ENCODE measurements around the gene ZMAT3. TPM values are rescaled to one million over a fixed set of nuclear protein-coding genes. Genes with fewer than 3 reads are reported as not detected.
A peak's percentile ranks its signal among the peaks of the same experiment; 100 is the strongest.
"Not testable (repeated sequence)": the region's sequence is repeated elsewhere in the genome, so short reads cannot be mapped to it uniquely, and the experiment has no call there.

The ZMAT3 gene
- total RNA-seq, 4 donors from 2014 or later, result 8.3 to 11.7 (median 10.0) TPM

DNA sequence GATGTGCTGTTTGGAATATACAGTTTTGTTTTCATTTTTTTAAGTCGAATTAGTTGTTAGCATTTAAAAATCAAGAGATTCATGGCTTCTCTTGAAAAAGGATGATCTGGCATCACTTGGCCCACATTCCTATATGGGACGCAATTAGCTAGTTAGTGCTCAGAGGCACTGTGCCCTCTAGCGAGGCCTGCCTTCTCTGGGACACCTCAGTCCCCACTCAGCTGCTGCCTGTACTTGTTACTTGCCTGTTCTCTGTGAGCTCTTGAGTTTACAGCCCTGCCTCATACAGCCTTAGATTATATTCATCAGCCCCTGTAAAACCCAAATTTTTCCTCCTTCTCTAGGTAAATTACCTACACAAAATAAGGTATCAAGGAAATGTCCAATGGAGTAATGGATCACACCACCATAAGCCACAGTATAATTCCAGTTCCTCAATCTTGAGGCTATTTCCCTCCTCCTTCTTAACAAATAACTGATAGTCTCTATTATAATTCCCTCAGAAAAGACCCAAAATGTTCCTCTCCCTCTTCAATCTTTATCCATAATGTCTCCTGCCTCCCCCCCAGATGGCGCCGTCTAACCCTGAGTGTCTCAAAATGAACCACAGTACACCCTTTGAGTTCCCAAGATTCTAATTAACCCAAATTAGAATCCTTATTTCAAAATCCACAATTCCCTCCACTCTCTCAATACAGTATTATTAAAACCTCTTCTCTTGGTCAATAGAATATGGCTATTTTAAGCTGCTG is 2.7 kb downstream of the ZMAT3 start:
- peaks cover 0 to 9% (median 0%) of the 10 kb centered on the region in 3 donors for H3K36me3 ChIP-seq
- no peak overlapping the region for H3K27ac ChIP-seq
- no peaks in the 10 kb centered on the region for H3K9me3 ChIP-seq
- H3K27me3 ChIP-seq, result no peaks in the 10 kb centered on the region
- no peak overlapping the region for H3K4me3 ChIP-seq
- peak in 2 of 3 donors; percentile 21 to 53 for DNase-seq
- H3K4me1 ChIP-seq, result peaks cover 0 to 20% (median 4%) of the 10 kb centered on the region in 4 donors
- no peak for TF ChIP-seq POLR2A (IDR thresholded peaks at IDR 0.05)
- TF ChIP-seq, protein P1, sequence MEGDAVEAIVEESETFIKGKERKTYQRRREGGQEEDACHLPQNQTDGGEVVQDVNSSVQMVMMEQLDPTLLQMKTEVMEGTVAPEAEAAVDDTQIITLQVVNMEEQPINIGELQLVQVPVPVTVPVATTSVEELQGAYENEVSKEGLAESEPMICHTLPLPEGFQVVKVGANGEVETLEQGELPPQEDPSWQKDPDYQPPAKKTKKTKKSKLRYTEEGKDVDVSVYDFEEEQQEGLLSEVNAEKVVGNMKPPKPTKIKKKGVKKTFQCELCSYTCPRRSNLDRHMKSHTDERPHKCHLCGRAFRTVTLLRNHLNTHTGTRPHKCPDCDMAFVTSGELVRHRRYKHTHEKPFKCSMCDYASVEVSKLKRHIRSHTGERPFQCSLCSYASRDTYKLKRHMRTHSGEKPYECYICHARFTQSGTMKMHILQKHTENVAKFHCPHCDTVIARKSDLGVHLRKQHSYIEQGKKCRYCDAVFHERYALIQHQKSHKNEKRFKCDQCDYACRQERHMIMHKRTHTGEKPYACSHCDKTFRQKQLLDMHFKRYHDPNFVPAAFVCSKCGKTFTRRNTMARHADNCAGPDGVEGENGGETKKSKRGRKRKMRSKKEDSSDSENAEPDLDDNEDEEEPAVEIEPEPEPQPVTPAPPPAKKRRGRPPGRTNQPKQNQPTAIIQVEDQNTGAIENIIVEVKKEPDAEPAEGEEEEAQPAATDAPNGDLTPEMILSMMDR (IDR thresholded peaks at IDR 0.05), result peak in 3 of 6 experiments; percentile 7 to 28 (median 16)

DNA sequence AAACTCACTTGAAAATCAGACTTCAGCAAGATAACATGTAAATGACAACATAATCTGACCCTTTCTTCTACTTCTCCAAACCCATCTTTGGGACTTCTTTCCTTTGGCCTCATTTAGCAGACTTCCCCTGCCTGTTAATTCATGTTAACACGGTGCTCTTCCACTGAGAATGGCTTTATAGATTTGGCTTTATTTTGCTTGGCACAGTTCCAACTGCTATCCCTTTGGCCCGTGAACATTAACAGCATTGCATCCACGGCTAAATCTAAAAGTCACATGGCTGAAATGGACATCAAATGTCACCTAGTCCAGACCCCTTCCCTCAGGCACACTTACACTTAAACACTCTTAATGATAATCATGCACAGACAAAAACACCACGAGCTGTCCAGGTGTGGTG is 3.8 kb downstream of the ZMAT3 start:
- no peak for DNase-seq
- TF ChIP-seq, protein P1 (IDR thresholded peaks at IDR 0.05), result no peak
- TF ChIP-seq POLR2A (IDR thresholded peaks at IDR 0.05), result no peak
- Histone ChIP-seq H3K4me1 (peaks cover 0 to 20% (median 4%) of the 10 kb centered on the region in 4 donors), H3K27me3 (no peaks in the 10 kb centered on the region), H3K4me3 (no peak overlapping the region), H3K27ac (no peak overlapping the region), H3K9me3 (no peaks in the 10 kb centered on the region), H3K36me3 (peaks cover 0 to 9% (median 0%) of the 10 kb centered on the region in 3 donors)

GRCh38 chr3:179067291-179067690 is 4.3 kb downstream of the ZMAT3 start:
- no peaks in the 10 kb centered on the region for H3K9me3 ChIP-seq
- H3K27me3 ChIP-seq, result no peaks in the 10 kb centered on the region
- no peak overlapping the region for H3K4me3 ChIP-seq
- peaks cover 0 to 9% (median 0%) of the 10 kb centered on the region in 3 donors for H3K36me3 ChIP-seq
- no peak for TF ChIP-seq POLR2A (IDR thresholded peaks at IDR 0.05)
- TF ChIP-seq, protein P1 (IDR thresholded peaks at IDR 0.05), result no peak
- peaks cover 0 to 18% (median 4%) of the 10 kb centered on the region in 4 donors for H3K4me1 ChIP-seq
- H3K27ac ChIP-seq, result no peak overlapping the region
- DNase-seq, result no peak

- Histone ChIP-seq H3K27me3 (no peaks in the 10 kb centered on the region), H3K36me3 (peaks cover 0 to 9% (median 0%) of the 10 kb centered on the region in 3 donors), H3K4me3 (no peak overlapping the region), H3K4me1 (no peaks in the 10 kb centered on the region), H3K9me3 (no peaks in the 10 kb centered on the region), H3K27ac (no peak overlapping the region)
- TF ChIP-seq POLR2A (IDR thresholded peaks at IDR 0.05), result no peak
- TF ChIP-seq, protein P1 (IDR thresholded peaks at IDR 0.05), result no peak
- DNase-seq, result no peak
Observed at GRCh38 chr3:179063945-179064560, 7.6 kb downstream of the ZMAT3 start.

- Histone ChIP-seq H3K9me3 (no peaks in the 10 kb centered on the region), H3K27ac (no peak overlapping the region), H3K4me1 (no peaks in the 10 kb centered on the region), H3K4me3 (no peak overlapping the region), H3K36me3 (peaks cover 0 to 5% (median 0%) of the 10 kb centered on the region in 3 donors), H3K27me3 (no peaks in the 10 kb centered on the region)
- no peak for TF ChIP-seq POLR2A (IDR thresholded peaks at IDR 0.05)
- TF ChIP-seq, protein P1 (IDR thresholded peaks at IDR 0.05), result no peak
- no peak for DNase-seq
Observed at GRCh38 chr3:179056326-179056725, 15.3 kb downstream of the ZMAT3 start.

GRCh38 chr3:179054565-179054964 is 17.0 kb downstream of the ZMAT3 start:
- not testable (repeated sequence) for H3K27ac ChIP-seq, H3K4me3 ChIP-seq, H3K36me3 ChIP-seq, H3K9me3 ChIP-seq, DNase-seq, H3K4me1 ChIP-seq, H3K27me3 ChIP-seq

All from Peyer's patch (tissue), 4 donors.